Activated T-cell treated with anti-CD3 and anti-CD28 coated beads for 1 hour (primary cell): Measurements from ENCODE around the gene SCNN1A.
A peak's percentile ranks its signal among the peaks of the same experiment; 100 is the strongest.

Source experiments
- DNase-seq: peaks from one replicate; pipeline ENCODE4 v3.0.0-alpha.2; 2020; ENCODE audit warnings: low read depth

Gene SCNN1A

GRCh38 chr12:6375269-6376078 is at the start of gene SCNN1A:
SCNN1A (minus strand) TSS chr12:6375563; CDS start chr12:6374783, 780 bp downstream.
- no peak for DNase-seq

- DNase-seq: no peak
Measured at GRCh38 chr12:6424866-6425265, 49.5 kb upstream of the SCNN1A start.

GRCh38 chr12:6424008-6424347 is 48.6 kb upstream of the SCNN1A start:
- no peak for DNase-seq

- peak; percentile 57 for DNase-seq
Measured at GRCh38 chr12:6423267-6424007, 48.1 kb upstream of the SCNN1A start.

GRCh38 chr12:6420364-6420763 is 45.0 kb upstream of the SCNN1A start:
- no peak for DNase-seq

- DNase-seq: no peak
Measured at GRCh38 chr12:6418796-6419195, 43.4 kb upstream of the SCNN1A start.

- no peak for DNase-seq
Measured at GRCh38 chr12:6416596-6416995, 41.2 kb upstream of the SCNN1A start.

- DNase-seq: no peak
Measured at GRCh38 chr12:6407236-6407954, 32.0 kb upstream of the SCNN1A start.

GRCh38 chr12:6405963-6406362 is 30.6 kb upstream of the SCNN1A start:
- no peak for DNase-seq

- no peak for DNase-seq
Measured at GRCh38 chr12:6404390-6404789, 29.0 kb upstream of the SCNN1A start.

GRCh38 chr12:6399884-6400644 is 24.7 kb upstream of the SCNN1A start:
- DNase-seq: no peak

GRCh38 chr12:6396031-6396430 is 20.7 kb upstream of the SCNN1A start:
- no peak for DNase-seq

GRCh38 chr12:6394398-6394797 is 19.0 kb upstream of the SCNN1A start:
- no peak for DNase-seq

- DNase-seq: no peak
Measured at GRCh38 chr12:6393109-6393508, 17.7 kb upstream of the SCNN1A start.

- DNase-seq: no peak
Measured at GRCh38 chr12:6392504-6392903, 17.1 kb upstream of the SCNN1A start.

- no peak for DNase-seq
Measured at GRCh38 chr12:6391013-6391412, 15.7 kb upstream of the SCNN1A start.

GRCh38 chr12:6390084-6390799 is 14.9 kb upstream of the SCNN1A start:
- DNase-seq: no peak

- no peak for DNase-seq
Measured at GRCh38 chr12:6387541-6387940, 12.2 kb upstream of the SCNN1A start.

GRCh38 chr12:6386491-6386890 is 11.1 kb upstream of the SCNN1A start:
- DNase-seq: no peak

GRCh38 chr12:6386038-6386437 is 10.7 kb upstream of the SCNN1A start:
- no peak for DNase-seq
